SK-N-SH (cell line): ENCODE measurements around the gene ADAMTS5.

Experiments used
- CHD2 ChIP-seq: fragments of 150-350 bp; IDR thresholded peaks from 2 replicates; pipeline ENCODE4 v1.6.1; 2018; ENCODE audit warnings: low read length; ENCODE audit not compliant: partially characterized antibody
- EP300 ChIP-seq, 2 experiments: IDR thresholded peaks; 2 replicates each; pipeline versions ENCODE4 v1.4.0 to v1.6.1; 2012; ENCODE audit warnings: borderline replicate concordance in 1 of 2, low read depth in 1 of 2, low read length in 1 of 2
- EZH2phosphoT487 ChIP-seq: fragments of 200-600 bp; sonication (generic); IDR thresholded peaks from 2 replicates; pipeline ENCODE4 v1.6.1; 2017; ENCODE audit warnings: low read depth, mixed run types, mild to moderate bottlenecking, antibody characterized with exemption, moderate library complexity, borderline replicate concordance
- NFIC ChIP-seq: IDR thresholded peaks from 2 replicates; pipeline ENCODE4 v1.4.0; 2012; ENCODE audit warnings: borderline replicate concordance
- RAD21 ChIP-seq: IDR thresholded peaks from 2 replicates; pipeline ENCODE4 v1.6.1; 2012; ENCODE audit warnings: mild to moderate bottlenecking, low read length
- TF ChIP-seq, protein P1 (sequence below): IDR thresholded peaks from 2 replicates; pipeline ENCODE4 v1.6.1; 2012; ENCODE audit warnings: mild to moderate bottlenecking, low read depth, low read length, moderate library complexity
- TF ChIP-seq, protein P2 (sequence below): fragments of 150-350 bp; IDR thresholded peaks from 2 replicates; pipeline ENCODE4 v1.6.1; 2016; ENCODE audit warnings: mild to moderate bottlenecking, low read depth, low read length
- TF ChIP-seq, protein P3 (sequence below): IDR thresholded peaks from 2 replicates; pipeline ENCODE4 v1.4.0; 2012; ENCODE audit warnings: low read depth
- TF ChIP-seq, protein P4 (sequence below): fragments of 200-600 bp; sonication (generic); IDR thresholded peaks from 2 replicates; pipeline ENCODE4 v1.6.1; 2017; ENCODE audit warnings: antibody characterized with exemption, mild to moderate bottlenecking, moderate library complexity

GRCh38 chr21:26925636-26926035 is 41.3 kb downstream of the ADAMTS5 start:
- TF ChIP-seq EP300 (IDR thresholded peaks at IDR 0.05; ENCODE audit: borderline replicate concordance in 1 of 2, low read depth in 1 of 2, low read length in 1 of 2) (no peak), NFIC (no peak), CHD2 (no peak), EZH2phosphoT487 (no peak), RAD21 (no peak)
- TF ChIP-seq, protein P1, sequence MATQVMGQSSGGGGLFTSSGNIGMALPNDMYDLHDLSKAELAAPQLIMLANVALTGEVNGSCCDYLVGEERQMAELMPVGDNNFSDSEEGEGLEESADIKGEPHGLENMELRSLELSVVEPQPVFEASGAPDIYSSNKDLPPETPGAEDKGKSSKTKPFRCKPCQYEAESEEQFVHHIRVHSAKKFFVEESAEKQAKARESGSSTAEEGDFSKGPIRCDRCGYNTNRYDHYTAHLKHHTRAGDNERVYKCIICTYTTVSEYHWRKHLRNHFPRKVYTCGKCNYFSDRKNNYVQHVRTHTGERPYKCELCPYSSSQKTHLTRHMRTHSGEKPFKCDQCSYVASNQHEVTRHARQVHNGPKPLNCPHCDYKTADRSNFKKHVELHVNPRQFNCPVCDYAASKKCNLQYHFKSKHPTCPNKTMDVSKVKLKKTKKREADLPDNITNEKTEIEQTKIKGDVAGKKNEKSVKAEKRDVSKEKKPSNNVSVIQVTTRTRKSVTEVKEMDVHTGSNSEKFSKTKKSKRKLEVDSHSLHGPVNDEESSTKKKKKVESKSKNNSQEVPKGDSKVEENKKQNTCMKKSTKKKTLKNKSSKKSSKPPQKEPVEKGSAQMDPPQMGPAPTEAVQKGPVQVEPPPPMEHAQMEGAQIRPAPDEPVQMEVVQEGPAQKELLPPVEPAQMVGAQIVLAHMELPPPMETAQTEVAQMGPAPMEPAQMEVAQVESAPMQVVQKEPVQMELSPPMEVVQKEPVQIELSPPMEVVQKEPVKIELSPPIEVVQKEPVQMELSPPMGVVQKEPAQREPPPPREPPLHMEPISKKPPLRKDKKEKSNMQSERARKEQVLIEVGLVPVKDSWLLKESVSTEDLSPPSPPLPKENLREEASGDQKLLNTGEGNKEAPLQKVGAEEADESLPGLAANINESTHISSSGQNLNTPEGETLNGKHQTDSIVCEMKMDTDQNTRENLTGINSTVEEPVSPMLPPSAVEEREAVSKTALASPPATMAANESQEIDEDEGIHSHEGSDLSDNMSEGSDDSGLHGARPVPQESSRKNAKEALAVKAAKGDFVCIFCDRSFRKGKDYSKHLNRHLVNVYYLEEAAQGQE = no peak
- TF ChIP-seq, protein P2, sequence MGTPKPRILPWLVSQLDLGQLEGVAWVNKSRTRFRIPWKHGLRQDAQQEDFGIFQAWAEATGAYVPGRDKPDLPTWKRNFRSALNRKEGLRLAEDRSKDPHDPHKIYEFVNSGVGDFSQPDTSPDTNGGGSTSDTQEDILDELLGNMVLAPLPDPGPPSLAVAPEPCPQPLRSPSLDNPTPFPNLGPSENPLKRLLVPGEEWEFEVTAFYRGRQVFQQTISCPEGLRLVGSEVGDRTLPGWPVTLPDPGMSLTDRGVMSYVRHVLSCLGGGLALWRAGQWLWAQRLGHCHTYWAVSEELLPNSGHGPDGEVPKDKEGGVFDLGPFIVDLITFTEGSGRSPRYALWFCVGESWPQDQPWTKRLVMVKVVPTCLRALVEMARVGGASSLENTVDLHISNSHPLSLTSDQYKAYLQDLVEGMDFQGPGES = no peak
- TF ChIP-seq, protein P3, sequence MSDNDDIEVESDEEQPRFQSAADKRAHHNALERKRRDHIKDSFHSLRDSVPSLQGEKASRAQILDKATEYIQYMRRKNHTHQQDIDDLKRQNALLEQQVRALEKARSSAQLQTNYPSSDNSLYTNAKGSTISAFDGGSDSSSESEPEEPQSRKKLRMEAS = no peak
- TF ChIP-seq, protein P4, sequence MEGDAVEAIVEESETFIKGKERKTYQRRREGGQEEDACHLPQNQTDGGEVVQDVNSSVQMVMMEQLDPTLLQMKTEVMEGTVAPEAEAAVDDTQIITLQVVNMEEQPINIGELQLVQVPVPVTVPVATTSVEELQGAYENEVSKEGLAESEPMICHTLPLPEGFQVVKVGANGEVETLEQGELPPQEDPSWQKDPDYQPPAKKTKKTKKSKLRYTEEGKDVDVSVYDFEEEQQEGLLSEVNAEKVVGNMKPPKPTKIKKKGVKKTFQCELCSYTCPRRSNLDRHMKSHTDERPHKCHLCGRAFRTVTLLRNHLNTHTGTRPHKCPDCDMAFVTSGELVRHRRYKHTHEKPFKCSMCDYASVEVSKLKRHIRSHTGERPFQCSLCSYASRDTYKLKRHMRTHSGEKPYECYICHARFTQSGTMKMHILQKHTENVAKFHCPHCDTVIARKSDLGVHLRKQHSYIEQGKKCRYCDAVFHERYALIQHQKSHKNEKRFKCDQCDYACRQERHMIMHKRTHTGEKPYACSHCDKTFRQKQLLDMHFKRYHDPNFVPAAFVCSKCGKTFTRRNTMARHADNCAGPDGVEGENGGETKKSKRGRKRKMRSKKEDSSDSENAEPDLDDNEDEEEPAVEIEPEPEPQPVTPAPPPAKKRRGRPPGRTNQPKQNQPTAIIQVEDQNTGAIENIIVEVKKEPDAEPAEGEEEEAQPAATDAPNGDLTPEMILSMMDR = no peak
